ENCODE results near the gene F2. TPM values are rescaled to one million over a fixed set of nuclear protein-coding genes. Genes with fewer than 3 reads are reported as not detected.

F2 gene
- total and polyA plus RNA-seq, 12 donors: 0.50 to 0.61 TPM; not detected in 10

- no peak for TF ChIP-seq CTCF (IDR thresholded peaks at IDR 0.05)
- no peak for TF ChIP-seq POLR2A (IDR thresholded peaks at IDR 0.05)
- no peak for DNase-seq
- intact Hi-C loops (cut with DNase I): no loop called here
- Histone ChIP-seq H3K4me1 (replicated peaks in 1 of 2) (no peaks in the 10 kb centered on the region), H3K9me3 (replicated peaks in 1 of 3) (no peaks in the 10 kb centered on the region), H3K27ac (no peak overlapping the region), H3K36me3 (replicated peaks in 1 of 2) (peaks cover 0 to 65% of the 10 kb centered on the region in 2 donors), H3K4me3 (no peak overlapping the region), H3K27me3 (no peaks in the 10 kb centered on the region)
- WGBS, 4 donors: 86 to 94% (median 93%) methylated on average over 2 of the region's 2 CpGs
These were observed 24.0 kb downstream of the F2 start for GRCh38 chr11:46743043-46743442.

- Histone ChIP-seq H3K36me3 (replicated peaks in 1 of 2) (peaks cover 0 to 73% of the 10 kb centered on the region in 2 donors), H3K27ac (no peak overlapping the region)
These were observed 24.8 kb downstream of the F2 start for GRCh38 chr11:46743693-46744339.

GRCh38 chr11:46745328-46745727 lies 26.3 kb downstream of the F2 start:
- peaks cover 0 to 88% of the 10 kb centered on the region in 2 donors for H3K36me3 ChIP-seq (replicated peaks in 1 of 2)
- TF ChIP-seq CTCF (IDR thresholded peaks at IDR 0.05): no peak
- TF ChIP-seq POLR2A (IDR thresholded peaks at IDR 0.05): no peak
- intact Hi-C loops (cut with DNase I): no loop called here
- WGBS, 4 donors: 75 to 90% (median 85%) methylated on average over 1 of the region's 1 CpG
- H3K27me3 ChIP-seq: no peaks in the 10 kb centered on the region
- no peaks in the 10 kb centered on the region for H3K9me3 ChIP-seq (replicated peaks in 1 of 3)
- no peak for DNase-seq
- no peaks in the 10 kb centered on the region for H3K4me1 ChIP-seq (replicated peaks in 1 of 2)
- no peak overlapping the region for H3K27ac ChIP-seq
- H3K4me3 ChIP-seq: no peak overlapping the region

More at GRCh38 chr11:46743693-46744339, 24.8 kb downstream of the F2 start:
- no peak overlapping the region for H3K4me3 ChIP-seq
- WGBS, 4 donors: 77 to 91% (median 83%) methylated on average over 10 of the region's 10 CpGs
- H3K4me1 ChIP-seq (replicated peaks in 1 of 2): no peaks in the 10 kb centered on the region
- intact Hi-C loops (cut with DNase I): no loop called here
- H3K9me3 ChIP-seq (replicated peaks in 1 of 3): no peaks in the 10 kb centered on the region
- DNase-seq: no peak
- no peaks in the 10 kb centered on the region for H3K27me3 ChIP-seq
- no peak for TF ChIP-seq POLR2A (IDR thresholded peaks at IDR 0.05)
- no peak for TF ChIP-seq CTCF (IDR thresholded peaks at IDR 0.05)

GRCh38 chr11:46745995-46746394 lies 27.0 kb downstream of the F2 start:
- Histone ChIP-seq H3K9me3 (replicated peaks in 1 of 3) (no peaks in the 10 kb centered on the region), H3K36me3 (replicated peaks in 1 of 2) (peaks cover 0 to 95% of the 10 kb centered on the region in 2 donors), H3K4me3 (no peak overlapping the region), H3K27me3 (no peaks in the 10 kb centered on the region), H3K27ac (no peak overlapping the region), H3K4me1 (replicated peaks in 1 of 2) (no peaks in the 10 kb centered on the region)
- intact Hi-C loops (cut with DNase I): no loop called here
- WGBS, 4 donors: 87 to 98% (median 92%) methylated on average over 3 of the region's 3 CpGs
- DNase-seq: no peak
- no peak for TF ChIP-seq POLR2A (IDR thresholded peaks at IDR 0.05)
- TF ChIP-seq CTCF (IDR thresholded peaks at IDR 0.05): no peak

Measured in adrenal gland (tissue), 12 donors.